ENCODE results near the gene PA2G4.
A peak's percentile ranks its signal among the peaks of the same experiment; 100 is the strongest.
"Not testable (repeated sequence)": the region's sequence is repeated elsewhere in the genome, so short reads cannot be mapped to it uniquely, and the experiment has no call there.

PA2G4 gene

GRCh38 chr12:56152132-56152755, 47.9 kb downstream of the PA2G4 start, which contains the start of gene MYL6B:
Gene MYL6B, plus strand, starts transcription at chr12:56152587. Its CDS starts 1,332 bp downstream, at chr12:56153919.
- peak; percentile 54 to 96 (median 86) for DNase-seq

GRCh38 chr12:56152756-56153677, 48.7 kb downstream of the PA2G4 start:
- peak in 1 of 58 donors; percentile 31 for DNase-seq

GRCh38 chr12:56153678-56154065, 49.3 kb downstream of the PA2G4 start:
- no peak for DNase-seq

- DNase-seq = no peak
Observed at GRCh38 chr12:56154246-56154771, 50.0 kb downstream of the PA2G4 start.

- DNase-seq = no peak
Observed at GRCh38 chr12:56154818-56155217, 50.5 kb downstream of the PA2G4 start.

- no peak for DNase-seq
Observed at GRCh38 chr12:56155256-56155845, 51.0 kb downstream of the PA2G4 start.

- not testable (repeated sequence) for DNase-seq
Observed at GRCh38 chr12:56156464-56157200, 52.3 kb downstream of the PA2G4 start.

GRCh38 chr12:56157201-56158028, 53.1 kb downstream of the PA2G4 start:
- peak in 46 of 58 donors; percentile 5 to 84 (median 59) for DNase-seq

GRCh38 chr12:56158029-56158925, 53.9 kb downstream of the PA2G4 start, which contains the start of gene MYL6:
Gene MYL6, plus strand, starts transcription at chr12:56158359. Its CDS starts 43 bp downstream, at chr12:56158402.
- peak; percentile 36 to 99 (median 92) for DNase-seq

- peak in 39 of 58 donors; percentile 12 to 58 (median 25) for DNase-seq
Observed at GRCh38 chr12:56158926-56159461, 54.6 kb downstream of the PA2G4 start.

- peak in 1 of 58 donors; percentile 30 for DNase-seq
Observed at GRCh38 chr12:56159482-56160192, 55.3 kb downstream of the PA2G4 start.

GRCh38 chr12:56160193-56160763, 55.9 kb downstream of the PA2G4 start:
- DNase-seq = no peak

- DNase-seq = no peak
Observed at GRCh38 chr12:56160894-56161689, 56.7 kb downstream of the PA2G4 start.

- DNase-seq = no peak
Observed at GRCh38 chr12:56161690-56162351, 57.5 kb downstream of the PA2G4 start.

GRCh38 chr12:56162468-56163290, 58.3 kb downstream of the PA2G4 start:
- DNase-seq = no peak

Measured in anterior cingulate cortex (tissue), 58 donors.